WTC11 (cell line): ENCODE data around the gene PCBP3.

Experiments
- ATF3 ChIP-seq: sonication (generic); formaldehyde crosslinking; conservative IDR thresholded peaks from 2 replicates; pipeline ENCODE4 v1.8.1; 2022; ENCODE audit warnings: mild to moderate bottlenecking, missing genetic modification reagents
- CREM ChIP-seq: sonication (generic); formaldehyde crosslinking; IDR thresholded peaks from 2 replicates; pipeline ENCODE4 v1.8.1; 2022; ENCODE audit warnings: mild to moderate bottlenecking, missing genetic modification reagents, moderate library complexity
- ESRRA ChIP-seq: sonication (generic); formaldehyde crosslinking; IDR thresholded peaks from 2 replicates; pipeline ENCODE4 v1.8.1; 2022; ENCODE audit warnings: mild to moderate bottlenecking, missing genetic modification reagents, borderline replicate concordance
- IRF2 ChIP-seq: sonication (generic); formaldehyde crosslinking; IDR thresholded peaks from 2 replicates; pipeline ENCODE4 v1.8.0; 2022; ENCODE audit warnings: low read depth, missing genetic modification reagents, borderline replicate concordance
- JUN ChIP-seq: sonication (generic); formaldehyde crosslinking; IDR thresholded peaks from 2 replicates; pipeline ENCODE4 v1.8.0; 2023; ENCODE audit warnings: mild to moderate bottlenecking, missing genetic modification reagents
- TF ChIP-seq, protein P1 (sequence below): fragments of 200-600 bp; IDR thresholded peaks from 2 replicates; pipeline ENCODE4 v1.8.0; 2022; ENCODE audit warnings: antibody characterized with exemption

DNA sequence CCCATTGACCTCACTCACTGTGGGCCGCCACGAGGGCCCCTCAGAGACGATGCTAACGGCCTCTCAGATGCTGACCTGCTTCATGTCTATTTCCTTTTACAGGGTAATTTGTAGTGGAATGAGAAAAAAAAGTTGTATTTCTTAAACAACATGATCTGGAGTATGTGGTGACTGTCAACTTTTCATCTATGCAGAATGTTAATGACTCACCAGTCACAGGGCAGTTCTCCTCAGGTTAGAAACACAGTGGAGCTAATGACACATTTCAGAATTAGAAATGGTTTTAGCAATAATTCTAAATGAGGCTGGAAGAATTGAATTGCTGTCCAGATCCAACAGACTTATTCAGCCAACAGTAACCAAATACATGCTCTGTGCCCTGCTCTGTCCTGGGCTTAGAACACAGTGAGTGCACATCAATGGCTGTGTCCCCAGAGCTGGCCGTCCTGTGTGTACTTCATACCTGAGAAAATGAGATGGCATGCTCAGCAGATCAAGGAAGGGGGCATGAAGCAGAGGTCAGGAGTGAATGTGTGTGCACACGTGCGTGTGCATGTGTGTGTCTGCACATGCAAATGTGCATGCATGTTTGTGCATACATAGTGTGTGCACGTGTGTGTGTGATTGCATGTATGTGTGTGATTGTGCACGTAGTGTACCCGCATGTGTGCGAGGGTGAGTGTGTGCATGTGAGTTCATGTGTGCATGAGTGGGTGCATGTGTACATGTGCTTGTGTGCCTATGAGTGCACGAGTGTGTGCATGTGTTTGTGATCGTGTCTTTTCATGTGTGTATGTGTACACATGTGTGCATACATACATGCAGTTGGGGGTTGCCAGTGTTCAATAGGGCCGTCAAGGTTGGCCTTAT is 145.3 kb downstream of the PCBP3 start:
- TF ChIP-seq, protein P1, sequence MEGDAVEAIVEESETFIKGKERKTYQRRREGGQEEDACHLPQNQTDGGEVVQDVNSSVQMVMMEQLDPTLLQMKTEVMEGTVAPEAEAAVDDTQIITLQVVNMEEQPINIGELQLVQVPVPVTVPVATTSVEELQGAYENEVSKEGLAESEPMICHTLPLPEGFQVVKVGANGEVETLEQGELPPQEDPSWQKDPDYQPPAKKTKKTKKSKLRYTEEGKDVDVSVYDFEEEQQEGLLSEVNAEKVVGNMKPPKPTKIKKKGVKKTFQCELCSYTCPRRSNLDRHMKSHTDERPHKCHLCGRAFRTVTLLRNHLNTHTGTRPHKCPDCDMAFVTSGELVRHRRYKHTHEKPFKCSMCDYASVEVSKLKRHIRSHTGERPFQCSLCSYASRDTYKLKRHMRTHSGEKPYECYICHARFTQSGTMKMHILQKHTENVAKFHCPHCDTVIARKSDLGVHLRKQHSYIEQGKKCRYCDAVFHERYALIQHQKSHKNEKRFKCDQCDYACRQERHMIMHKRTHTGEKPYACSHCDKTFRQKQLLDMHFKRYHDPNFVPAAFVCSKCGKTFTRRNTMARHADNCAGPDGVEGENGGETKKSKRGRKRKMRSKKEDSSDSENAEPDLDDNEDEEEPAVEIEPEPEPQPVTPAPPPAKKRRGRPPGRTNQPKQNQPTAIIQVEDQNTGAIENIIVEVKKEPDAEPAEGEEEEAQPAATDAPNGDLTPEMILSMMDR = no peak
- TF ChIP-seq CREM (no peak), JUN (CRISPR knock-in tag) (no peak), ESRRA (CRISPR knock-in tag) (no peak), IRF2 (CRISPR knock-in tag) (no peak), ATF3 (CRISPR knock-in tag) (no peak)
